Vagina (tissue), 2 donors: ENCODE data around the gene SS18L1. TPM values are rescaled to one million over a fixed set of nuclear protein-coding genes. Genes with fewer than 3 reads are reported as not detected.

Source experiments
- DNase-seq, 2 donors: peaks; one replicate each; pipeline ENCODE4 v3.0.0-alpha.2; 2017; ENCODE audit errors: extremely low spot score in 2 of 2
- H3K27ac ChIP-seq: fragments of 200-600 bp; sonication (generic); one replicate; pipeline ENCODE4 v1.5.1; 2019
- H3K27me3 ChIP-seq: fragments of 200-600 bp; sonication (generic); one replicate; pipeline ENCODE4 v1.5.1; 2019
- H3K36me3 ChIP-seq, 2 donors: fragments of 200-600 bp; sonication (generic); one replicate each; pipeline ENCODE4 v1.5.1; 2017 to 2019
- H3K4me1 ChIP-seq: fragments of 200-600 bp; sonication (generic); one replicate; pipeline ENCODE4 v1.5.1; 2019
- H3K4me3 ChIP-seq, 2 donors: fragments of 200-600 bp; sonication (generic); 1 replicate in 1 of 2; 2 replicates in 1 of 2; pipeline ENCODE4 v1.5.1; 2016 to 2019
- H3K9me3 ChIP-seq: fragments of 200-600 bp; sonication (generic); one replicate; pipeline ENCODE4 v1.5.1; 2019
- CTCF ChIP-seq, 3 experiments: fragments of 450-650 bp in 2 of 3; fragments of 200-600 bp in 1 of 3; sonication (generic) in 1 of 3; IDR thresholded peaks; one replicate each; pipeline ENCODE4 v1.5.1; 2017 to 2019; ENCODE audit warnings: antibody characterized with exemption in 3 of 3, mild to moderate bottlenecking in 2 of 3, moderate library complexity in 2 of 3
- POLR2A ChIP-seq, 2 donors: fragments of 450-650 bp; IDR thresholded peaks; one replicate each; pipeline ENCODE4 v1.6.1; 2017; ENCODE audit warnings: antibody characterized with exemption in 2 of 2, mild to moderate bottlenecking in 2 of 2, moderate library complexity in 2 of 2
- POLR2AphosphoS5 ChIP-seq, 2 donors: sonication (generic); formaldehyde crosslinking; IDR thresholded peaks; one replicate each; pipeline ENCODE4 v1.9.0; 2017; ENCODE audit warnings: antibody characterized with exemption in 2 of 2, mild to moderate bottlenecking in 2 of 2, low read depth in 1 of 2; ENCODE audit not compliant: insufficient read depth in 1 of 2
- intact Hi-C: fragments of 100-400 bp; cut with DNase I; formaldehyde crosslinking; loops from one replicate; pipeline ENCODE4 v1.15.1; 2023
- total RNA-seq: library from RNA; depleted of rRNA; stranded (reverse); fragments of >200 nt; gene quantifications from one replicate; pipeline ENCODE4 v1.2.3, GENCODE V29; 2016

SS18L1 gene
- total RNA-seq, 1 donor from 2014 or later, result 25.3 TPM

- H3K27me3 ChIP-seq, result no peaks in the 10 kb centered on the region
- H3K27ac ChIP-seq, result no peak overlapping the region
- no peak for DNase-seq
- H3K4me1 ChIP-seq, result no peaks in the 10 kb centered on the region
- intact Hi-C loops, result no loop called here
- no peaks in the 10 kb centered on the region for H3K9me3 ChIP-seq
- no peak for TF ChIP-seq CTCF (IDR thresholded peaks at IDR 0.05)
- no peak overlapping the region for H3K4me3 ChIP-seq
- H3K36me3 ChIP-seq, result no peaks in the 10 kb centered on the region
Observed at GRCh38 chr20:62208795-62209755, 65.5 kb downstream of the SS18L1 start.

GRCh38 chr20:62209850-62210495 is 66.4 kb downstream of the SS18L1 start:
- intact Hi-C loops, result no loop called here
- Histone ChIP-seq H3K36me3 (no peaks in the 10 kb centered on the region), H3K4me1 (no peaks in the 10 kb centered on the region), H3K27me3 (no peaks in the 10 kb centered on the region), H3K4me3 (no peak overlapping the region), H3K9me3 (no peaks in the 10 kb centered on the region), H3K27ac (no peak overlapping the region)
- no peak for DNase-seq
- no peak for TF ChIP-seq POLR2AphosphoS5 (IDR thresholded peaks at IDR 0.05; ENCODE audit: insufficient read depth in 1 of 2, low read depth in 1 of 2)
- TF ChIP-seq POLR2A (IDR thresholded peaks at IDR 0.05), result no peak

- Histone ChIP-seq H3K9me3 (no peaks in the 10 kb centered on the region), H3K27me3 (no peaks in the 10 kb centered on the region), H3K36me3 (no peaks in the 10 kb centered on the region), H3K27ac (no peak overlapping the region), H3K4me3 (no peak overlapping the region), H3K4me1 (no peaks in the 10 kb centered on the region)
- intact Hi-C loops, result no loop called here
- no peak for TF ChIP-seq POLR2AphosphoS5 (IDR thresholded peaks at IDR 0.05; ENCODE audit: insufficient read depth in 1 of 2, low read depth in 1 of 2)
- no peak for TF ChIP-seq POLR2A (IDR thresholded peaks at IDR 0.05)
- no peak for TF ChIP-seq CTCF (IDR thresholded peaks at IDR 0.05)
- no peak for DNase-seq
Observed at GRCh38 chr20:62210496-62210855, 66.9 kb downstream of the SS18L1 start.

- H3K9me3 ChIP-seq, result no peaks in the 10 kb centered on the region
- no peak overlapping the region for H3K4me3 ChIP-seq
- no peaks in the 10 kb centered on the region for H3K36me3 ChIP-seq
- no peaks in the 10 kb centered on the region for H3K4me1 ChIP-seq
- no peak for DNase-seq
- intact Hi-C loops, result no loop called here
- H3K27me3 ChIP-seq, result no peaks in the 10 kb centered on the region
- TF ChIP-seq CTCF (IDR thresholded peaks at IDR 0.05) (no peak), POLR2A (IDR thresholded peaks at IDR 0.05) (no peak), POLR2AphosphoS5 (IDR thresholded peaks at IDR 0.05; ENCODE audit: insufficient read depth in 1 of 2, low read depth in 1 of 2) (no peak)
- H3K27ac ChIP-seq, result no peak overlapping the region
Observed at GRCh38 chr20:62211216-62211615, 67.6 kb downstream of the SS18L1 start.

- DNase-seq, result no peak
- H3K4me3 ChIP-seq, result no peak overlapping the region
- H3K9me3 ChIP-seq, result no peaks in the 10 kb centered on the region
- no peaks in the 10 kb centered on the region for H3K4me1 ChIP-seq
- TF ChIP-seq POLR2AphosphoS5 (IDR thresholded peaks at IDR 0.05; ENCODE audit: insufficient read depth in 1 of 2, low read depth in 1 of 2) (no peak), CTCF (IDR thresholded peaks at IDR 0.05) (no peak), POLR2A (IDR thresholded peaks at IDR 0.05) (no peak)
- intact Hi-C loops, result no loop called here
- no peaks in the 10 kb centered on the region for H3K36me3 ChIP-seq
- H3K27me3 ChIP-seq, result no peaks in the 10 kb centered on the region
- H3K27ac ChIP-seq, result no peak overlapping the region
Observed at GRCh38 chr20:62211769-62212288, 68.3 kb downstream of the SS18L1 start.
